ENCODE measurements around the gene TTLL4. TPM values are rescaled to one million over a fixed set of nuclear protein-coding genes. Genes with fewer than 3 reads are reported as not detected.
"Not testable (repeated sequence)": the region's sequence is repeated elsewhere in the genome, so short reads cannot be mapped to it uniquely, and the experiment has no call there.

The TTLL4 gene
- total and polyA plus RNA-seq, 5 experiments from 2014 or later: 2.2 to 23.1 (median 5.4) TPM

DNA sequence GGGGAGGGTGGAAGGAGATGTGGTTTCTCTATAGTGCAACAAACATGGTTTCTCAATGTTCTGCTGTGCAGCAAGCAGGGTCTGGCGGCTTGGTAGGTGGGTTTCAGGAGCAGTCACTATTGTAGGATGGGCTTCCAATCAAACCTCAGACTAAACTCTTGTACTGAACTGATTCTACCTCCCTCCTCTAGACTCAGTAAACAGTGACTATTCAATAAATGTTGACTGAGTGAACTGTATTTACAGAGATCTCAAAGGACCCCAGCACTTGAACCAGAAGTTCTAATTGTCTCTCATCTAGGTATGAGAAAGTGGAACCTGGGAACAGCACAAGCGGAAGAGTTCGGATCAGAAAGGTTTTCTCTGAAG is 44.5 kb downstream of the TTLL4 start:
- no peak overlapping the region for H3K4me3 Mint-ChIP-seq
- H3K4me1 Mint-ChIP-seq: no peaks in the 10 kb centered on the region

DNA sequence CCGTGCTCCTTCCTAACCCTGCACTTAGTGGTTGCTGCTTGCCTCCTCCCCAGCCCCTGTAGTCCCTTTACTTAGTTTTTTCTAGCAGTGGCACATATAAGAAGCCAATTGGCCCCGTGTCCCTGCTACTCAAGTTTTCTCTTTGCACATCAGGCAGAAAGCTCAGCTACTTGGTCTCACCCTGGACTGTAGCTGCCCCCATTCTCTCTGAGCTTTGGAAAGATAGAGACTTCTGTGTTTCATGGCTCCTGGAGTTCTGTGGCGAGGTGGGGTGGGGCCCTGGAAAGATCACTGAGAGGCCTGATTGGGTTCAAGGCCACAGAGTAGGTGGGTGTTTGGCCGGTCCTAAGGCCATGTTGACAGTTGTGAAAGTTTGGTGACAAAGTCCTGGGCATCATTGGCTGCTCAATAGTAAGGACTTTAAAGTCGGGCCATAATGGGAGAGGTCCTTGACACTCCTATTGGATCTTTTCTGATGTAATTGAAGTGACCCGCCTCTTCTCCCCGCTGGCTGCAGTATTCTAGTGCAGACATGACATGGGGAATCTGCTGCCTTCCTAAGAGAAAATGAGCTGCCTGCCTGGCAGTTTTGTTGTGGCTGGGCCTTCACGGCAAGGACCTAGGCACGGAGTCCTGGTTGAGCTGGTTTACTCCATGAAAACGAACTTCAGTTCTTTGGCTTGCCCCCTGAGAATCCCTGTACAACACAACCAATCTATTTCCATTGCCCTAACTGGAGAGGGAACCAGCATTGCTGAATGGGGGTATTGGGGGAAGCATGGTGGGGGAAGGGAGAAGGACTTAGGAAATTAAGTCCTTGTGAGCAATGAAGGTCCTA is 45.2 kb downstream of the TTLL4 start:
- peaks cover 5 to 52% (median 30%) of the 10 kb centered on the region in 3 donors for H3K36me3 Mint-ChIP-seq
- ATAC-seq: no peak

More for the DNA sequence above, 44.5 kb downstream of the TTLL4 start:
- POLR2A ChIA-PET: no interaction called here
- ATAC-seq (no peak), DNase-seq (no peak)
- Mint-ChIP-seq H3K9me3 (no peaks in the 10 kb centered on the region), H3K36me3 (peaks cover 5 to 58% (median 35%) of the 10 kb centered on the region in 3 donors), H3K27ac (peak overlapping the region in 1 of 10 donors; percentile 53), H3K27me3 (no peaks in the 10 kb centered on the region)

DNA sequence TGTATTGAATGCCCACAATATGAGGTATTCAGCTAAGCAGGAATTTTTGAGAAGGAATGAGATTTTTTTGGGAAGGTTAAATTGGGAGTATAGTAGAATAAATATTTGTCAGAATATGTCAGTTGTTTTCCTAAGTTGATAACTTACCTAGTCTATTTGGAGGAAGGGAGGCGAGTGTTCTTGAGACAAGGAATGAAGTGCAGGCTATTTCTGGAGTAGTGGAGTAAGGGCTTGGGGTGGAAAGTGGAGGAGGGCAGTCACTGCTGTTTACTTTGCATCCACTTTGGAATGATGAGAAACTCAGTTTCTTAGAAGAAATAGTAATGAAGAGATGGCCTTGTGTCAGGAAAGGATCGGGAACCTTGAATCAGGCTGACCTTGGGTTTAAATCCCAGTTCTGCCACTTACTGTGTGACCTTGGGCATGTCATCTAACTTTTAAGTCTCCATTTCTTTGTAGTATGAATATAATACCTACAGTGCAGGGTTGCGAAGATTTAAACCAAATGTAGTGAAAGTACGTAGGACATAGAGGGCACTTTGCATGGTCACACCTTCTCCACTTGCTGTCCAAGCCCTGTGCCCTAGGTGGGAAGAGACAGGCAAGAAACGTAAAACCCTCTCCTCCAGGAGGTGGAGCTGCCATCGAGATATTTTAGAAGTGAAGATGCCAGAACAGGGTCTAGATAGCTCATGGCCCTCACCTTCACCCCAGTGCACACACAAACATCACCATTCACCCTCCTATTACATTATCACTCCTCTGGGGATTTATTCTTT is 46.2 kb downstream of the TTLL4 start:
- POLR2A ChIA-PET: no interaction called here
- H3K4me3 Mint-ChIP-seq: no peak overlapping the region
- H3K27me3 Mint-ChIP-seq: no peaks in the 10 kb centered on the region
- H3K4me1 Mint-ChIP-seq: no peaks in the 10 kb centered on the region
- peaks cover 5 to 42% (median 27%) of the 10 kb centered on the region in 3 donors for H3K36me3 Mint-ChIP-seq
- no peak overlapping the region for H3K27ac Mint-ChIP-seq
- DNase-seq (no peak), ATAC-seq (no peak)
- no peaks in the 10 kb centered on the region for H3K9me3 Mint-ChIP-seq

More for the DNA sequence above, 45.2 kb downstream of the TTLL4 start:
- no peaks in the 10 kb centered on the region for H3K4me1 Mint-ChIP-seq
- H3K27ac Mint-ChIP-seq: no peak overlapping the region
- no peaks in the 10 kb centered on the region for H3K27me3 Mint-ChIP-seq
- DNase-seq: no peak
- POLR2A ChIA-PET: no interaction called here
- no peak overlapping the region for H3K4me3 Mint-ChIP-seq
- no peaks in the 10 kb centered on the region for H3K9me3 Mint-ChIP-seq

DNA sequence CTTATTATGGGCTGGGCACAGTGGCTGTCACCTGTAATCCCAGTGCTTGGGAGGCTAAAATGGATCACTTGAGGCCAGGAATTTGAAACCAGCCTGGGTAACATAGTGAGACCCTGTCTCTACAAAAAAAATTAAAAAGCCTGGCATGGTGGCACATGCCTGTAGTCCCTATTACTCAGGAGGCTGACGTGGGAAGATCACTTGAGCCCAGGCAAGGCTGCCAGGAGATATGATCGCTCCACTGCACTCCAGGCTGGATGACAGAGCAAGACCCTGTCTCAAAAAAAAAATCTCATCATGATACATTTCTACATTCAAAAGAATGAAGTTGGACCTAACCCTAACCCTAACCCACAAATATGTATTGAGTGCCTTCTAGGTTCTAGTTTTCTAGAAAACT is 51.2 kb downstream of the TTLL4 start:
- no peak overlapping the region for H3K27ac Mint-ChIP-seq
- POLR2A ChIA-PET: no interaction called here
- no peaks in the 10 kb centered on the region for H3K36me3 Mint-ChIP-seq
- no peak for DNase-seq
- no peaks in the 10 kb centered on the region for H3K9me3 Mint-ChIP-seq
- H3K4me3 Mint-ChIP-seq: no peak overlapping the region
- no peak for ATAC-seq
- H3K4me1 Mint-ChIP-seq: no peaks in the 10 kb centered on the region
- H3K27me3 Mint-ChIP-seq: no peaks in the 10 kb centered on the region

DNA sequence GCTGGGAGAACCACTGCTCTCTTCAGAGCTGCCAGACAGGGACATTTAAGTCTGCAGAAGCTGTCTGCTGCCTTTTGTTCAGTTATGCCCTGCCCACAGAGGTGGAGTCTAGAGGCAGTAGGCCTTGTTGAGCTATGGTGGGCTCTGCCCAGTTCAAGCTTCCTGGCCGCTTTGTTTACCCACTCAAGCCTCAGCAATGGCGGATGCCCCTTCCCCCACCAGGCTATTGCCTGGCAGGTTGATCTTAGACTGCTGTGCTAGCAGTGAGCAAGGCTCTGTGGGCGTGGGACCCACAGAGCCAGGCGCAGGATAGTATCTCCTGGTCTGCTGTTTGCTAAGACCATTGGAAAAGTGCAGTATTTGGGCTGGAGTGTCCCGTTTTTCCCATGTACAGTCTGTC is 62.1 kb downstream of the TTLL4 start:
- not testable (repeated sequence) for ATAC-seq, DNase-seq

DNA sequence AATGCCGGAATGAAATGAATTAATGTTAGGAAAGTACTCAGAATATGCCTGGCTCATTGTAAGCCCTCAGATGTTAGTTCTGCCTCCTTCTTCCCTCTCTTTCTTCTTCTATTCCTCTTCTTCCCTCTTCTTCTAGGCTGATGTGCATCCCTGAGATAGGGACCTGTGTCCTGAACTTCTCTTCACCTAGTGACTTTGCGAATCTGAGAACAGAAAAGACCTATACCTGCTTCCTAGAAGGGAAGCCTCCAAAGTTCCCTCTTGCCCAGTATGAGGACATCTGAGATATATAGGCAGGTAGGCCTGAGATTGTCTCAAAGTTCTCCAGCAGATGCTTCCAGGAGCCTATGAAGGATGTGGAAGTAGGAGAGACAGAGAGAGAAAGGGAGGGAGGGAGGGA is 63.2 kb downstream of the TTLL4 start:
- no peak for DNase-seq
- POLR2A ChIA-PET: no interaction called here
- Mint-ChIP-seq H3K36me3 (peaks cover 43 to 55% (median 44%) of the 10 kb centered on the region in 3 donors), H3K27me3 (peaks cover 3 to 16% (median 10%) of the 10 kb centered on the region in 5 donors), H3K4me3 (no peak overlapping the region), H3K9me3 (peaks cover 6 to 34% (median 17%) of the 10 kb centered on the region in 9 donors), H3K27ac (no peak overlapping the region), H3K4me1 (no peaks in the 10 kb centered on the region)
- no peak for ATAC-seq

More for the DNA sequence above, 62.1 kb downstream of the TTLL4 start:
- peaks cover 6 to 25% (median 15%) of the 10 kb centered on the region in 9 donors for H3K9me3 Mint-ChIP-seq
- not testable (repeated sequence) for H3K4me3 Mint-ChIP-seq, H3K4me1 Mint-ChIP-seq
- peaks cover 39 to 57% (median 41%) of the 10 kb centered on the region in 3 donors for H3K36me3 Mint-ChIP-seq
- H3K27ac Mint-ChIP-seq: peak overlapping the region in 1 of 10 donors; percentile 44
- peaks cover 2 to 14% (median 7%) of the 10 kb centered on the region in 5 donors for H3K27me3 Mint-ChIP-seq
- POLR2A ChIA-PET: interaction anchor here (0.6 kb wide), 1 partner anchor 535 kb away, joined by 6 read pairs; no protein-coding TSS in a partner anchor

DNA sequence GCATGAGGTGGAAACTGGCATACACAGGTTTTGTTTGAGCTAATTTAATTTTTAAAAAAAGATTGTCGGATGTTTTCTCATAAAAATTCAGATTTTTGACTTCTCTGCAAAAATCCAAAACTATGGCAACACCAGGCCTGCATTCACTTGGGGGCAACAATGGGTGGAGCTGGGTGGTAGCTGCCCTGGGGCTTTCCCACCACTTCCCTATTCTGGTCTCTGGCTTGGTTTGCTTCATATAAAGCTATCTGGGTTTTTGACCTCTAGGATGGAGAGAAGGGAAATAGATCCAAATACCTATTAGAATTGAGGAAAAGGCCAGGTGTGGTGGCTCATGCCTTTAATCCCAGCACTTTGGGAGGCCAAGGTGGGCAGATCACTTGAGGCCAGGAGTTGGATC is 65.9 kb downstream of the TTLL4 start:
- no peak overlapping the region for H3K4me3 Mint-ChIP-seq
- H3K27ac Mint-ChIP-seq: no peak overlapping the region
- DNase-seq (no peak), ATAC-seq (no peak)
- POLR2A ChIA-PET: no interaction called here
- peaks cover 0 to 7% (median 3%) of the 10 kb centered on the region in 4 donors for H3K4me1 Mint-ChIP-seq
- H3K27me3 Mint-ChIP-seq: peaks cover 19 to 41% (median 28%) of the 10 kb centered on the region in 5 donors
- H3K9me3 Mint-ChIP-seq: peaks cover 6 to 34% (median 20%) of the 10 kb centered on the region in 9 donors
- peaks cover 26 to 47% (median 40%) of the 10 kb centered on the region in 3 donors for H3K36me3 Mint-ChIP-seq

DNA sequence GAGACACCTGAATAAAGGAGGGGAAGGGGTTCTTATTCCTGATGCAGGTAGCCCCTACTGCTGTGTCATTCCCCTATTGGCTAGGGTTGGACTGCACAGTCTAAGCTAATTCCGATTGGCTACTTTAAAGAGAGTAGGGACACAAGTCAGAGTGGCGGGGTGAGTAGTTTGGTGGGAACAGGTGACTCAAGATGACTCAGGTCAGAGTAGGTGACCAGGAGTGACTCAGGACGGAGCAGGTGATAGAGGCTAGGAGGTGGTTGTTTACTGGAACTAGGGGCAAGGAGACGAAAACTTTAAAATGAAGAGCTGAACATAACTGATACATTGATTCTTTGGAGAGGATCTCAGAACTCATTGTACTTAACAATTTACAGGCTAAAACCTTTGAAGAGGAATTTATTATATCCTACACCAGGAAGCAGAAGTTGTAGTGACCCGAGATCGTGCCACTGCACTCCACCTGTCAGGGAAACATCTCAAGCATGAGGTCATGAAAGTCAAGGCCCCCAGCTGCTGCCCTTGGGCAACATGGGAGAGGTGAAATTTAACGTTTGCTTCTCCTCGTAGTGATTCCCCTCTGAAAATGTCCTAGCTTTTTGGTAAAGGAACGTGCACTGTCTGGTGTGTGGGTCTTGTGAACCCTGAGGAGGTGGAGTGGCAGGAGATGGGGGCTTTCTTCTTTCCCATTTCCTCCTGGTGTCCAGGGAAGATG is 66.8 kb downstream of the TTLL4 start:
- Mint-ChIP-seq H3K4me3 (no peak overlapping the region), H3K27me3 (peaks cover 22 to 48% (median 32%) of the 10 kb centered on the region in 5 donors)
- POLR2A ChIA-PET: no interaction called here

DNA sequence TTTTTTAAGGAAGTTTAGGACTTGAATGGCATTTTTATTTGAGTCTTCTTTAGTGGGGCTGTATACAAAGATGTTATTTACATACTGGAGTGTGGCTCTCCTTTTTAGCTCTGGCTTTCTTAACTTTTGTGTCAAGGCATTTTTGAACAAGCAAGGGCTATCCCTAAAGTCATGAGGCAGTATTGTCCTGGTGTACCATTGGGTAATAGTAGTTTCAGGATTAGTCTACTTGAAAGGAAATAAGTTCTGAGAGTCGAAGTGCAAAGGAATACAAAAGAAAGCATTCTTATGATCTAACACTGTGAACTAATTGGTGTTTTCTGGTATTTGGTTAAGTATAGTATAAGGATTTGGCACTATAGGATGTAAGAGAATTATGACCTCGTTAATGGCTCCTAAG is 69.4 kb downstream of the TTLL4 start:
- ATAC-seq: no peak
- peaks cover 6 to 31% (median 20%) of the 10 kb centered on the region in 9 donors for H3K9me3 Mint-ChIP-seq
- POLR2A ChIA-PET: no interaction called here
- peaks cover 18 to 30% (median 24%) of the 10 kb centered on the region in 3 donors for H3K36me3 Mint-ChIP-seq
- H3K27me3 Mint-ChIP-seq: peaks cover 31 to 66% (median 44%) of the 10 kb centered on the region in 5 donors
- no peak for DNase-seq
- no peak overlapping the region for H3K4me3 Mint-ChIP-seq
- peaks cover 0 to 11% (median 7%) of the 10 kb centered on the region in 4 donors for H3K4me1 Mint-ChIP-seq
- H3K27ac Mint-ChIP-seq: no peak overlapping the region

More for the DNA sequence above, 66.8 kb downstream of the TTLL4 start:
- Mint-ChIP-seq H3K4me1 (peaks cover 0 to 9% (median 6%) of the 10 kb centered on the region in 4 donors), H3K27ac (no peak overlapping the region), H3K36me3 (peaks cover 21 to 39% (median 36%) of the 10 kb centered on the region in 3 donors), H3K9me3 (peaks cover 6 to 31% (median 20%) of the 10 kb centered on the region in 9 donors)
- ATAC-seq (no peak), DNase-seq (no peak)

DNA sequence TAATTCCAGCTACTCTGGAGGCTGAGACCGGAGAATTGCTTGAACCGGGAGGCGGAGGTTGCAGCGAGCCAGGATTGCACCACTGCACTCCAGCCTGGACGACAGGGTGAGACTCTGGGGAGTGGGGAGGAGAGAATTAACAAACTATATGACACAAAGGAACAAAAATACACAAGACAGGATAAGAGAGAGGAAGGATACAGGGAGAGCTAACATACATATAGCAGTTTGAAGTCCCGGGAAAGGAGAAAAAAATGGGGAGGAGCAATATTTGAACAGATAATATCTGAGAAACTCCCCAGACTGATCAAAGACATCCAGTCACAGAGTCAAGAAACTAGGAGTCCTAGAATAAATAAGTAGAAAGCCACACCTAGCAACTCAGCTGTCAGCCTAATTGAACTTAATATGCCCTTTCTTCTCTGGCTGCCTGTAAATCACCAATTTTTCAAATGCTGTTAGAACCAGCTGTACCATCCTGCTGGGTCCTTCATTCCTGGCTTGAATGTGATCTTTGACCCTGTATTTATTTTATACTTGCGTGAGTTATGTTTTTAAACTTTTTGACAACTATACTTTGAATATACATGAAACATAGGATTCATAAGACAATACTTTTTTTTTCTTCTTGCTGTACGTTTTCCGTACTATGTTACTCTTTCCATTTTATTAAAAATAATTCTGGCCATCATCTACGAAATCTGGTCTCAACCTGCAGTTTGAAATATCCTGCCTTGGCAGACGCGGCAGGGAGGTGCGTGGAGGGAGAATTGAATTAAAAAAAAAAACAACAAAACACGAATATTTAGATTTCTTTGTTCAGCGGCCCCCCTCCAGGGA is 70.4 kb downstream of the TTLL4 start:
- POLR2A ChIA-PET: no interaction called here
- DNase-seq (no peak), ATAC-seq (no peak)
- H3K36me3 Mint-ChIP-seq: peaks cover 18 to 24% (median 22%) of the 10 kb centered on the region in 3 donors
- H3K27ac Mint-ChIP-seq: peak overlapping the region in 1 of 10 donors; percentile 11
- peaks cover 0 to 11% (median 7%) of the 10 kb centered on the region in 4 donors for H3K4me1 Mint-ChIP-seq
- H3K9me3 Mint-ChIP-seq: peaks cover 5 to 26% (median 16%) of the 10 kb centered on the region in 9 donors
- H3K4me3 Mint-ChIP-seq: peak overlapping the region in 8 of 10 donors; percentile 4 to 59 (median 25)
- peaks cover 31 to 62% (median 48%) of the 10 kb centered on the region in 5 donors for H3K27me3 Mint-ChIP-seq

DNA sequence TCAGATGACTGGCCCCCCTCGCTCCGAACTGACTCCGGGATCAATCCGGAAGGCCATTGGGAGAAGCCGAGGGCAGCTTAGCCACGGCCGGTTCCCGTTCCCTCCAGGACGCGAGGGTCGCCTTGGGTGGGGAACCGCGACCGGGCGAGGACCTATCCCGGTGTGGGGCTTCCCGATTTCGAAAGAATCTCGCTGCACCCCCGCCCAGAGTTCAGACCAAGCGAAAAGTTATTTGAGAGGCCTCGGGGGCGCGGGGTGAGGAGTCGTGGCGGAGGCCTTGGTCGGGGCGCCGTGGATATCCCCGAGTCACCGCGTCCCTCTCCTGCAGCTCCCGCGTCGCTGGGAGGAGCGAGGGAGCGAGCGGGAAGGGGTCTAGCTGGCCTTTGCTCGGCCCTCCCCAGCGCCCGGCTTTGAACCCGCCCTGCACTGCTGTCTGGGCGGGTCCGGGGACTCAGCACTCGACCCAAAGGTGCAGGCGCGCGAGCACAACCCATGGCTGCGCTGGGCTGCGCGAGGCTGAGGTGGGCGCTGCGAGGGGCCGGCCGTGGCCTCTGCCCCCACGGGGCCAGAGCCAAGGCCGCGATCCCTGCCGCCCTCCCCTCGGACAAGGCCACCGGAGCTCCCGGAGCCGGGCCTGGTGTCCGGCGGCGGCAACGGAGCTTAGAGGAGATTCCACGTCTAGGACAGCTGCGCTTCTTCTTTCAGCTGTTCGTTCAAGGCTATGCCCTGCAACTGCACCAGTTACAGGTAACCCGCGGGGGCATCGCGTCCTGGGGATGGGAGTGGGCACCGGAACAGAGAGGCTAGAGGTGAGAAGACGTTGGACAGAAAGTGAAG is 71.3 kb downstream of the TTLL4 start, which contains the start of gene CYP27A1:
Gene CYP27A1, plus strand, starts transcription at position 457 of the 837 bp plus-strand sequence. Its CDS starts 36 bp downstream, at position 493.
- H3K27me3 Mint-ChIP-seq: peaks cover 31 to 60% (median 49%) of the 10 kb centered on the region in 5 donors
- H3K9me3 Mint-ChIP-seq: peaks cover 3 to 18% (median 11%) of the 10 kb centered on the region in 9 donors
- peaks cover 17 to 18% (median 18%) of the 10 kb centered on the region in 3 donors for H3K36me3 Mint-ChIP-seq
- peak within 1 kb of the TSS in 2 of 10 donors; percentile 57 to 87 for H3K27ac Mint-ChIP-seq
- POLR2A ChIA-PET: no interaction called here
- H3K4me3 Mint-ChIP-seq: peak within 1 kb of the TSS in 8 of 10 donors; percentile 4 to 59 (median 25)
- DNase-seq: no peak
- no peak for ATAC-seq
- H3K4me1 Mint-ChIP-seq: peaks cover 0 to 11% (median 7%) of the 10 kb centered on the region in 4 donors
